Vagina (tissue), 2 donors: Measurements from ENCODE around the gene IRX3. TPM values are rescaled to one million over a fixed set of nuclear protein-coding genes. Genes with fewer than 3 reads are reported as not detected.

Experiments used
- DNase-seq, 2 donors: peaks; one replicate each; pipeline ENCODE4 v3.0.0-alpha.2; 2017; ENCODE audit errors: extremely low spot score in 2 of 2
- H3K27ac ChIP-seq: fragments of 200-600 bp; sonication (generic); one replicate; pipeline ENCODE4 v1.5.1; 2019
- H3K27me3 ChIP-seq: fragments of 200-600 bp; sonication (generic); one replicate; pipeline ENCODE4 v1.5.1; 2019
- H3K36me3 ChIP-seq, 2 donors: fragments of 200-600 bp; sonication (generic); one replicate each; pipeline ENCODE4 v1.5.1; 2017 to 2019
- H3K4me1 ChIP-seq: fragments of 200-600 bp; sonication (generic); one replicate; pipeline ENCODE4 v1.5.1; 2019
- H3K4me3 ChIP-seq, 2 donors: fragments of 200-600 bp; sonication (generic); 1 replicate in 1 of 2; 2 replicates in 1 of 2; pipeline ENCODE4 v1.5.1; 2016 to 2019
- H3K9me3 ChIP-seq: fragments of 200-600 bp; sonication (generic); one replicate; pipeline ENCODE4 v1.5.1; 2019
- POLR2A ChIP-seq, 2 donors: fragments of 450-650 bp; IDR thresholded peaks; one replicate each; pipeline ENCODE4 v1.6.1; 2017; ENCODE audit warnings: antibody characterized with exemption in 2 of 2, mild to moderate bottlenecking in 2 of 2, moderate library complexity in 2 of 2
- POLR2AphosphoS5 ChIP-seq, 2 donors: sonication (generic); formaldehyde crosslinking; IDR thresholded peaks; one replicate each; pipeline ENCODE4 v1.9.0; 2017; ENCODE audit warnings: antibody characterized with exemption in 2 of 2, mild to moderate bottlenecking in 2 of 2, low read depth in 1 of 2; ENCODE audit not compliant: insufficient read depth in 1 of 2
- intact Hi-C: fragments of 100-400 bp; cut with DNase I; formaldehyde crosslinking; loops from one replicate; pipeline ENCODE4 v1.15.1; 2023
- total RNA-seq: library from RNA; depleted of rRNA; stranded (reverse); fragments of >200 nt; gene quantifications from one replicate; pipeline ENCODE4 v1.2.3, GENCODE V29; 2016
- TF ChIP-seq, protein P1 (sequence below), 3 experiments: fragments of 450-650 bp in 2 of 3; fragments of 200-600 bp in 1 of 3; sonication (generic) in 1 of 3; IDR thresholded peaks; one replicate each; pipeline ENCODE4 v1.5.1; 2017 to 2019; ENCODE audit warnings: antibody characterized with exemption in 3 of 3, mild to moderate bottlenecking in 2 of 3, moderate library complexity in 2 of 3

IRX3 gene
- total RNA-seq, 1 donor from 2014 or later: 16.5 TPM

- H3K9me3 ChIP-seq: no peaks in the 10 kb centered on the region
- no peaks in the 10 kb centered on the region for H3K4me1 ChIP-seq
- DNase-seq: no peak
- no peak overlapping the region for H3K27ac ChIP-seq
- TF ChIP-seq, protein P1, sequence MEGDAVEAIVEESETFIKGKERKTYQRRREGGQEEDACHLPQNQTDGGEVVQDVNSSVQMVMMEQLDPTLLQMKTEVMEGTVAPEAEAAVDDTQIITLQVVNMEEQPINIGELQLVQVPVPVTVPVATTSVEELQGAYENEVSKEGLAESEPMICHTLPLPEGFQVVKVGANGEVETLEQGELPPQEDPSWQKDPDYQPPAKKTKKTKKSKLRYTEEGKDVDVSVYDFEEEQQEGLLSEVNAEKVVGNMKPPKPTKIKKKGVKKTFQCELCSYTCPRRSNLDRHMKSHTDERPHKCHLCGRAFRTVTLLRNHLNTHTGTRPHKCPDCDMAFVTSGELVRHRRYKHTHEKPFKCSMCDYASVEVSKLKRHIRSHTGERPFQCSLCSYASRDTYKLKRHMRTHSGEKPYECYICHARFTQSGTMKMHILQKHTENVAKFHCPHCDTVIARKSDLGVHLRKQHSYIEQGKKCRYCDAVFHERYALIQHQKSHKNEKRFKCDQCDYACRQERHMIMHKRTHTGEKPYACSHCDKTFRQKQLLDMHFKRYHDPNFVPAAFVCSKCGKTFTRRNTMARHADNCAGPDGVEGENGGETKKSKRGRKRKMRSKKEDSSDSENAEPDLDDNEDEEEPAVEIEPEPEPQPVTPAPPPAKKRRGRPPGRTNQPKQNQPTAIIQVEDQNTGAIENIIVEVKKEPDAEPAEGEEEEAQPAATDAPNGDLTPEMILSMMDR (IDR thresholded peaks at IDR 0.05): no peak
- TF ChIP-seq POLR2A (IDR thresholded peaks at IDR 0.05) (no peak), POLR2AphosphoS5 (IDR thresholded peaks at IDR 0.05; ENCODE audit: insufficient read depth in 1 of 2, low read depth in 1 of 2) (no peak)
- no peaks in the 10 kb centered on the region for H3K27me3 ChIP-seq
- no peaks in the 10 kb centered on the region for H3K36me3 ChIP-seq
- intact Hi-C loops: no loop called here
- no peak overlapping the region for H3K4me3 ChIP-seq
These were observed 17.8 kb downstream of the IRX3 start for GRCh38 chr16:54268766-54269165.

DNA sequence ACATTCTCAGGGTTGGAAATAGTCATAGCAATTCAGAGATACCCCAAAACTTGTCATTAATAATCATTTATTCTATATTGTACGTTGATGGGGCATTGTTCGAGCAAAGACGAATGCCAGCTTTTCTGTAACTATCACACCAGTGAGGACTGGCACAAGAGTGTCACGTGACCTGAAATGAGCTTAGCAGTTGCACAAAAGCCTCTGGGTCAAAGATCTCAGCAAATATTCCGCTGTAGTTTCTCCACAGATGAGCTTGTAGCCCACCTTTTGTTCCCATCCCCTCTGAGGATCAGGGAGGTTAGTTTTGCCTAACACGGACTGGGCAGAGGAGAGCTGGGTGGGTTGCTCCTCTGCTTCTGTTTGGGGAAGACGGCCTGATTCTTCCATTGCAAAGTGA is 18.2 kb downstream of the IRX3 start:
- no peak for TF ChIP-seq POLR2AphosphoS5 (IDR thresholded peaks at IDR 0.05; ENCODE audit: insufficient read depth in 1 of 2, low read depth in 1 of 2)
- TF ChIP-seq POLR2A (IDR thresholded peaks at IDR 0.05): no peak
- TF ChIP-seq, protein P1 (IDR thresholded peaks at IDR 0.05): no peak
- Histone ChIP-seq H3K27me3 (no peaks in the 10 kb centered on the region), H3K9me3 (no peaks in the 10 kb centered on the region), H3K36me3 (no peaks in the 10 kb centered on the region), H3K27ac (no peak overlapping the region), H3K4me1 (no peaks in the 10 kb centered on the region), H3K4me3 (no peak overlapping the region)
- no peak for DNase-seq
- intact Hi-C loops: no loop called here

- Histone ChIP-seq H3K27me3 (no peaks in the 10 kb centered on the region), H3K4me3 (no peak overlapping the region), H3K4me1 (no peaks in the 10 kb centered on the region), H3K36me3 (no peaks in the 10 kb centered on the region), H3K27ac (no peak overlapping the region), H3K9me3 (no peaks in the 10 kb centered on the region)
- DNase-seq: no peak
- intact Hi-C loops: no loop called here
- no peak for TF ChIP-seq POLR2A (IDR thresholded peaks at IDR 0.05)
- TF ChIP-seq, protein P1 (IDR thresholded peaks at IDR 0.05): no peak
- peak in 1 of 2 donors; percentile 47 for TF ChIP-seq POLR2AphosphoS5 (IDR thresholded peaks at IDR 0.05; ENCODE audit: insufficient read depth in 1 of 2, low read depth in 1 of 2)
These were observed 20.1 kb downstream of the IRX3 start for GRCh38 chr16:54266363-54266955.

GRCh38 chr16:54265575-54266107 is 20.9 kb downstream of the IRX3 start:
- Histone ChIP-seq H3K9me3 (no peaks in the 10 kb centered on the region), H3K27ac (no peak overlapping the region), H3K36me3 (no peaks in the 10 kb centered on the region), H3K4me1 (no peaks in the 10 kb centered on the region), H3K4me3 (no peak overlapping the region), H3K27me3 (no peaks in the 10 kb centered on the region)
- TF ChIP-seq POLR2AphosphoS5 (IDR thresholded peaks at IDR 0.05; ENCODE audit: insufficient read depth in 1 of 2, low read depth in 1 of 2): no peak
- TF ChIP-seq, protein P1 (IDR thresholded peaks at IDR 0.05): no peak
- TF ChIP-seq POLR2A (IDR thresholded peaks at IDR 0.05): no peak
- DNase-seq: no peak
- intact Hi-C loops: no loop called here

DNA sequence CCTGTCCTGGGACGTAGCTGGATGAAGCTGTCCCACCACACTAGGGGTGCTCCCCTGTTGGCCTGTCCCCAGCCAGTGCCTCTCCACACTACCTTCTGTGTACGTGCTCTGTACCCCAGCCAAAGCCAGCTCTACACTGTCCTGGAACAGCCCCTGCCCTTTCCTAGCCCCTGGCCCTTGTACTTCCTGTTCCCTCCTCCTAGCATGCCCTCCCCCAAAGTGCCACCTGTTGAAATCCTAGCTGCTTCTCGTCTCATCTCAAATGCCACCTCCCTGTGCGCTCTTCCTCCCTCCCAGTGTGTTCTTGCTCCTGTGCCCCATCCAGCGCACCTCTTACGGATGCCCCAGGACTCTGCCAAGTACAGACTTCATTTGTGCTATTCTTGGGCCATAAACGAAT is 33.5 kb downstream of the IRX3 start:
- H3K4me1 ChIP-seq: no peaks in the 10 kb centered on the region
- TF ChIP-seq POLR2AphosphoS5 (IDR thresholded peaks at IDR 0.05; ENCODE audit: insufficient read depth in 1 of 2, low read depth in 1 of 2) (no peak), POLR2A (IDR thresholded peaks at IDR 0.05) (no peak)
- TF ChIP-seq, protein P1 (IDR thresholded peaks at IDR 0.05): no peak
- intact Hi-C loops: no loop called here

More for the DNA sequence above, 33.5 kb downstream of the IRX3 start:
- no peaks in the 10 kb centered on the region for H3K9me3 ChIP-seq
- no peak for DNase-seq
- H3K27me3 ChIP-seq: no peaks in the 10 kb centered on the region
- no peaks in the 10 kb centered on the region for H3K36me3 ChIP-seq
- H3K27ac ChIP-seq: no peak overlapping the region
- no peak overlapping the region for H3K4me3 ChIP-seq
